H1 (cell line): ENCODE results near the gene LRRC9. TPM values are rescaled to one million over a fixed set of nuclear protein-coding genes. Genes with fewer than 3 reads are reported as not detected.

Experiments used
- CTCF ChIA-PET: fragments of 300-600 bp; sonication (Branson Sonifier 250); formaldehyde crosslinking; loops from one replicate; lab custom pipeline; 2021; ENCODE audit not compliant: partially characterized antibody; lab: Charles Lee
- POLR2A ChIA-PET: fragments of 300-600 bp; sonication (Branson Sonifier 250); formaldehyde crosslinking; loops from one replicate; lab custom pipeline; 2021; ENCODE audit warnings: inconsistent platforms; ENCODE audit not compliant: partially characterized antibody; lab: Charles Lee
- DNase-seq, 2 experiments: peaks; one replicate each; pipeline versions ENCODE4 v3.0.0 to v3.0.0-alpha.2; 2010 to 2022; ENCODE audit warnings: low spot score in 2 of 2, low read depth in 1 of 2, mixed read lengths in 1 of 2
- FAIRE-seq: peaks from 2 replicates; lab custom pipeline; 2011; peaks lifted over from hg19 to GRCh38; lab: Jason Lieb, UNC
- H2AFZ ChIP-seq: 2 replicates; pipeline ENCODE4 v1.8.1; 2012; ENCODE audit warnings: low read length, inconsistent platforms
- H2AK5ac ChIP-seq: 2 replicates; pipeline ENCODE4 v1.6.1; 2013; ENCODE audit warnings: low read depth, low read length
- H2BK120ac ChIP-seq: replicated peaks from 2 replicates; pipeline ENCODE3; 2013; ENCODE audit warnings: low read depth, low read length, inconsistent platforms
- H2BK12ac ChIP-seq: 2 replicates; pipeline ENCODE4 v1.6.1; 2013; ENCODE audit warnings: low read depth, low read length
- H2BK15ac ChIP-seq: 2 replicates; pipeline ENCODE4 v1.6.1; 2013; ENCODE audit warnings: low read length
- H2BK20ac ChIP-seq: 2 replicates; pipeline ENCODE4 v1.6.1; 2013; ENCODE audit warnings: low read length
- H2BK5ac ChIP-seq: 2 replicates; pipeline ENCODE4 v1.6.1; 2013; ENCODE audit warnings: low read depth, low read length
- H3K14ac ChIP-seq: 2 replicates; pipeline ENCODE4 v1.6.1; 2013; ENCODE audit warnings: inconsistent platforms; ENCODE audit not compliant: insufficient read length
- H3K18ac ChIP-seq: 2 replicates; pipeline ENCODE4 v1.6.1; 2013; ENCODE audit warnings: low read length; ENCODE audit errors: extremely low read depth
- H3K23ac ChIP-seq: 2 replicates; pipeline ENCODE4 v1.6.1; 2013; ENCODE audit warnings: inconsistent platforms; ENCODE audit not compliant: insufficient read length
- H3K23me2 ChIP-seq: 2 replicates; pipeline ENCODE4 v1.6.1; 2013; ENCODE audit warnings: low read depth, low read length
- H3K27ac ChIP-seq: 2 replicates; pipeline ENCODE4 v1.6.1; 2011; ENCODE audit warnings: low read depth, low read length, inconsistent platforms
- H3K27me3 ChIP-seq, 4 experiments: replicated peaks in 1 of 4; 1 replicate in 1 of 4; 2 replicates in 3 of 4; pipeline versions ENCODE4 v1.6.1 to v1.8.1; 2011 to 2013; ENCODE audit warnings: low read length in 3 of 4, mild to moderate bottlenecking in 3 of 4, inconsistent platforms in 2 of 4, mixed read lengths in 2 of 4, moderate library complexity in 1 of 4; ENCODE audit not compliant: control insufficient read depth in 3 of 4, insufficient read depth in 3 of 4; ENCODE audit errors: extremely low read depth in 1 of 4
- H3K36me3 ChIP-seq, 4 experiments: 2 replicates each; pipeline versions ENCODE4 v1.6.1 to v1.8.1; 2011 to 2013; ENCODE audit warnings: mild to moderate bottlenecking in 4 of 4, low read length in 3 of 4, moderate library complexity in 2 of 4, control low read depth in 1 of 4, inconsistent platforms in 1 of 4; ENCODE audit not compliant: insufficient read depth in 4 of 4, control insufficient read depth in 2 of 4
- H3K4ac ChIP-seq: replicated peaks from 2 replicates; pipeline ENCODE3; 2013; ENCODE audit warnings: low read length, low read depth, mixed read lengths, inconsistent platforms; ENCODE audit not compliant: insufficient read length
- H3K4me1 ChIP-seq, 4 experiments: replicated peaks in 1 of 4; 1 replicate in 1 of 4; 2 replicates in 3 of 4; pipeline versions ENCODE4 v1.6.1 to v1.8.1; 2011 to 2013; ENCODE audit warnings: low read length in 3 of 4, inconsistent platforms in 2 of 4, mixed read lengths in 1 of 4; ENCODE audit not compliant: insufficient read depth in 4 of 4, control insufficient read depth in 3 of 4
- H3K4me2 ChIP-seq, 2 experiments: 2 replicates each; pipeline versions ENCODE4 v1.6.1 to v1.8.1; 2011 to 2013; ENCODE audit warnings: low read depth in 2 of 2, low read length in 2 of 2, control low read depth in 1 of 2, inconsistent platforms in 1 of 2, mild to moderate bottlenecking in 1 of 2; ENCODE audit not compliant: insufficient read depth in 1 of 2
- H3K4me3 ChIP-seq, 4 experiments: fragments of 200-600, 300-600 bp in 1 of 4; sonication (generic), shearing (Covaris generic), sonication (Bioruptor Twin) in 1 of 4; 2 replicates each; pipeline versions ENCODE4 v1.5.1 to v1.8.1; 2011 to 2016; ENCODE audit warnings: low read length in 4 of 4, low read depth in 3 of 4, control low read depth in 2 of 4, inconsistent platforms in 2 of 4, mild to moderate bottlenecking in 2 of 4, mixed read lengths in 1 of 4, moderate library complexity in 1 of 4; ENCODE audit not compliant: insufficient read depth in 2 of 4; ENCODE audit errors: extremely low read depth in 1 of 4
- H3K56ac ChIP-seq: replicated peaks from 2 replicates; pipeline ENCODE3; 2013; ENCODE audit warnings: low read depth, mild to moderate bottlenecking, mixed read lengths, low read length, inconsistent platforms; ENCODE audit not compliant: insufficient read length
- H3K79me1 ChIP-seq: 2 replicates; pipeline ENCODE4 v1.6.1; 2013; ENCODE audit warnings: low read depth, low read length, control low read depth
- H3K79me2 ChIP-seq, 2 experiments: 2 replicates each; pipeline versions ENCODE4 v1.6.1 to v1.8.1; 2012 to 2013; ENCODE audit warnings: low read length in 2 of 2, mild to moderate bottlenecking in 2 of 2, inconsistent platforms in 1 of 2; ENCODE audit not compliant: insufficient read depth in 2 of 2, control insufficient read depth in 1 of 2
- H3K9ac ChIP-seq, 4 experiments: replicated peaks in 1 of 4; 1 replicate in 1 of 4; 2 replicates in 3 of 4; pipeline versions ENCODE4 v1.6.1 to v1.8.1; 2011 to 2013; ENCODE audit warnings: low read depth in 3 of 4, low read length in 3 of 4, control low read depth in 2 of 4, mild to moderate bottlenecking in 2 of 4, moderate library complexity in 2 of 4, inconsistent platforms in 1 of 4; ENCODE audit errors: extremely low read depth in 1 of 4
- H3K9me3 ChIP-seq, 2 experiments: 2 replicates each; pipeline versions ENCODE4 v1.6.1 to v1.8.1; 2012 to 2013; ENCODE audit warnings: mild to moderate bottlenecking in 2 of 2, moderate library complexity in 2 of 2, control low read depth in 1 of 2, inconsistent platforms in 1 of 2, low read depth in 1 of 2, low read length in 1 of 2, mixed read lengths in 1 of 2; ENCODE audit not compliant: insufficient read depth in 2 of 2
- H4K20me1 ChIP-seq, 2 experiments: replicated peaks in 1 of 2; 2 replicates each; pipeline versions ENCODE3 to v1.8.1; 2011 to 2013; ENCODE audit warnings: inconsistent platforms in 2 of 2, low read length in 2 of 2, mild to moderate bottlenecking in 1 of 2; ENCODE audit not compliant: insufficient read depth in 2 of 2, control insufficient read depth in 1 of 2
- H4K5ac ChIP-seq: 2 replicates; pipeline ENCODE4 v1.6.1; 2013; ENCODE audit warnings: low read length, low read depth, mixed read lengths, inconsistent platforms; ENCODE audit not compliant: insufficient read length
- H4K8ac ChIP-seq: 2 replicates; pipeline ENCODE4 v1.8.0; 2013; ENCODE audit warnings: mild to moderate bottlenecking, moderate library complexity, low read length, inconsistent platforms; ENCODE audit not compliant: insufficient read depth; ENCODE audit errors: extremely low read depth
- H4K91ac ChIP-seq: replicated peaks from 2 replicates; pipeline ENCODE3; 2013; ENCODE audit warnings: low read length, mixed read lengths, inconsistent platforms; ENCODE audit not compliant: insufficient read length
- EGR1 ChIP-seq: IDR thresholded peaks from 2 replicates; pipeline ENCODE4 v1.6.1; 2011; ENCODE audit warnings: low read depth, low read length, borderline replicate concordance
- GTF2F1 ChIP-seq: IDR thresholded peaks from 2 replicates; pipeline ENCODE4 v1.6.1; 2012; ENCODE audit warnings: low read depth, low read length, improper control_type of control experiment, borderline replicate concordance
- HDAC2 ChIP-seq, 2 experiments: fragments of 300-600 bp in 1 of 2; sonication (generic) in 1 of 2; IDR thresholded peaks; 2 replicates each; pipeline ENCODE4 v1.6.1; 2011 to 2012; ENCODE audit warnings: low read depth in 2 of 2, low read length in 2 of 2, mild to moderate bottlenecking in 2 of 2, moderate library complexity in 2 of 2, borderline replicate concordance in 1 of 2, inconsistent platforms in 1 of 2
- NRF1 ChIP-seq: IDR thresholded peaks from 2 replicates; pipeline ENCODE4 v1.6.1; 2011; ENCODE audit warnings: mild to moderate bottlenecking, low read depth, low read length, improper control_type of control experiment
- POLR2A ChIP-seq, 2 experiments: IDR thresholded peaks; 1 replicate in 1 of 2; 2 replicates in 1 of 2; pipeline ENCODE4 v1.6.1; 2011; ENCODE audit warnings: low read depth in 2 of 2, low read length in 2 of 2, mild to moderate bottlenecking in 2 of 2; ENCODE audit errors: control extremely low read depth in 1 of 2
- SIX5 ChIP-seq: IDR thresholded peaks from 2 replicates; pipeline ENCODE4 v1.6.1; 2011; ENCODE audit warnings: mild to moderate bottlenecking, low read depth, low read length
- SUZ12 ChIP-seq: fragments of 200-600 bp; sonication (generic); IDR thresholded peaks from 2 replicates; pipeline ENCODE4 v1.6.1; 2012; ENCODE audit warnings: mild to moderate bottlenecking, inconsistent platforms, low read length, moderate library complexity, mixed read lengths
- TAF1 ChIP-seq: IDR thresholded peaks from 2 replicates; pipeline ENCODE4 v1.6.1; 2011; ENCODE audit warnings: mild to moderate bottlenecking, low read depth, low read length
- TEAD4 ChIP-seq: IDR thresholded peaks from 2 replicates; pipeline ENCODE4 v1.6.1; 2012; ENCODE audit warnings: low read depth, low read length, inconsistent platforms, mixed read lengths
- WGBS, 2 experiments: shearing (Covaris generic) in 1 of 2; methylation state at CpG; one replicate each; pipeline versions ENCODE4 v1.1.6 to v1.1.7; 2013 to 2015; ENCODE audit warnings: low lambda C conversion rate in 2 of 2, mixed read lengths in 2 of 2, inconsistent platforms in 1 of 2, low coverage in 1 of 2, missing lambda C conversion rate in 1 of 2; ENCODE audit not compliant: insufficient replicate concordance in 2 of 2, insufficient coverage in 1 of 2, insufficient read length in 1 of 2; ENCODE audit errors: extremely low coverage in 1 of 2, missing lambda C conversion rate in 1 of 2; 5-methylcytosine and 5-hydroxymethylcytosine counted together
- polyA plus RNA-seq, 7 experiments: library from polyadenylated mRNA; depleted of rRNA in 3 of 7; stranded (reverse) in 5 of 7; unstranded in 2 of 7; fragments of >200 nt in 5 of 7; fragments of 200-250 nt in 2 of 7; gene quantifications; 1 replicate in 5 of 7; 2 replicates in 1 of 7; 4 replicates in 1 of 7; pipeline versions ENCODE4 v1.2.1 to v1.2.3, GENCODE V29; 2011 to 2013; ENCODE audit warnings: missing spikeins in 2 of 7, mixed read lengths in 2 of 7
- total RNA-seq: library from RNA; stranded (reverse); fragmentation: NEBNext Ultra II Directional; extraction: Animal tissue kit (Norgen Biotek cat#: 25700); gene quantifications from 2 replicates; pipeline ENCODE4 v1.2.1, GENCODE V29; 2021
- TF ChIP-seq, protein P1 (sequence below): IDR thresholded peaks from 2 replicates; pipeline ENCODE4 v1.6.1; 2011; ENCODE audit warnings: low read length, improper control_type of control experiment

The LRRC9 gene
- total and polyA plus RNA-seq, 2 of the 8 experiments (the other 6 are each of a cell fraction or from before 2014, with no cell fraction given): 0.12 to 0.84 TPM

GRCh38 chr14:60106339-60106738 is 186.4 kb downstream of the LRRC9 start:
- no peak for TF ChIP-seq POLR2A (IDR thresholded peaks at IDR 0.05; ENCODE audit: control extremely low read depth in 1 of 2, low read depth in 2 of 2, low read length in 2 of 2)
- TF ChIP-seq GTF2F1: no peak
- no peak for TF ChIP-seq EGR1
- no peak for TF ChIP-seq NRF1
- TF ChIP-seq SIX5: no peak
- TF ChIP-seq SUZ12: no peak
- no peak for TF ChIP-seq TAF1
- TF ChIP-seq TEAD4: no peak
- TF ChIP-seq, protein P1, sequence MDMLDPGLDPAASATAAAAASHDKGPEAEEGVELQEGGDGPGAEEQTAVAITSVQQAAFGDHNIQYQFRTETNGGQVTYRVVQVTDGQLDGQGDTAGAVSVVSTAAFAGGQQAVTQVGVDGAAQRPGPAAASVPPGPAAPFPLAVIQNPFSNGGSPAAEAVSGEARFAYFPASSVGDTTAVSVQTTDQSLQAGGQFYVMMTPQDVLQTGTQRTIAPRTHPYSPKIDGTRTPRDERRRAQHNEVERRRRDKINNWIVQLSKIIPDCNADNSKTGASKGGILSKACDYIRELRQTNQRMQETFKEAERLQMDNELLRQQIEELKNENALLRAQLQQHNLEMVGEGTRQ: no peak
- no peak for TF ChIP-seq HDAC2 (IDR thresholded peaks at IDR 0.05; ENCODE audit: borderline replicate concordance in 1 of 2, low read depth in 2 of 2, low read length in 2 of 2)
- Histone ChIP-seq H3K4ac (no peak overlapping the region), H3K36me3 (peaks cover 0 to 13% (median 0%) of the 10 kb centered on the region in 4 experiments; a peak in 3 of 8 replicates), H3K9ac (no peak overlapping the region), H3K18ac (no peak overlapping the region), H3K23me2 (no peaks in the 10 kb centered on the region), H3K79me1 (no peaks in the 10 kb centered on the region; the same call in 1 of the 2 replicates), H2AFZ (no peak overlapping the region), H3K4me3 (no peak overlapping the region), H3K4me2 (no peak overlapping the region), H2BK12ac (no peak overlapping the region), H4K20me1 (peaks cover 3 to 8% of the 10 kb centered on the region in 2 experiments), H2BK120ac (no peak overlapping the region), H3K14ac (no peak overlapping the region), H2AK5ac (no peak overlapping the region), H3K27ac (no peak overlapping the region), H2BK5ac (no peak overlapping the region), H4K91ac (no peak overlapping the region), H3K56ac (no peak overlapping the region), H2BK15ac (no peak overlapping the region), H3K27me3 (no peaks in the 10 kb centered on the region), H4K8ac (no peak overlapping the region), H2BK20ac (no peak overlapping the region), H3K9me3 (no peaks in the 10 kb centered on the region), H3K23ac (no peak overlapping the region), H4K5ac (no peak overlapping the region), H3K4me1 (no peaks in the 10 kb centered on the region), H3K79me2 (peaks cover 0 to 70% of the 10 kb centered on the region in 2 experiments; a peak in 3 of 4 replicates)
- DNase-seq (no peak), FAIRE-seq (no peak)
- ChIA-PET POLR2A (interaction anchor here (1.0 kb wide), 1 partner anchor 14 kb away, joined by 3 read pairs; no protein-coding TSS in a partner anchor), CTCF (no interaction called here)
- WGBS, 2 experiments: 98% methylated on average over 2 of the region's 2 CpGs; no CpG with 5 or more reads in 1 of the 2 experiments
